Head of caudate nucleus (tissue), 42 donors: ENCODE results near the gene UBASH3B.
"Not testable (repeated sequence)": the region's sequence is repeated elsewhere in the genome, so short reads cannot be mapped to it uniquely, and the experiment has no call there.

Experiments
- DNase-seq, 42 donors: peaks; one replicate each; pipeline versions ENCODE4 v3.0.0 to v3.0.0-alpha.2; 2020 to 2021; ENCODE audit warnings: mixed read lengths in 7 of 42
- intact Hi-C: fragments of 100-400 bp; cut with DNase I; formaldehyde crosslinking; loops from one replicate; pipeline ENCODE4 v1.15.0; 2022

UBASH3B gene

GRCh38 chr11:122721964-122722266 is 66.4 kb downstream of the UBASH3B start:
- intact Hi-C loops = no loop called here
- DNase-seq = no peak

DNA sequence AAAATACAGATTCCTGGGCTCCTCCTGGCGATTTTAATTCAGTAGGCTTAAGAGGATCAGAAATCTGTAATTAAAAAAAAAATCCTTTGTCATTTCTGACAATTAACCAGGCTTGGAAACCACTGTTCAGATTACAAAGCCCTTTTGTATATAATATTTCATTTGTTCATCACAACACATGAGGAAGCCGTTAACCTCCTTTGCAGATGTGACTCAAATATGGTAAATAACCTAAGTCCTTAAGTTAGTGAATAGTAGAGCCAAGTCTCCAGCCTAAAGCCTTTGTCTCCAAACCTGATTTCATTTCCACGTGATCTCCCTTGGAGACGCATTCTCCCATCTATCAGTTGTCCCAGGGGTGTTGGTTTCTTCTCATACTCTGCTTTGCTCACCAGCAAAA is 67.6 kb downstream of the UBASH3B start:
- no peak for DNase-seq
- intact Hi-C loops = no loop called here

- DNase-seq = no peak
- intact Hi-C loops = no loop called here
Measured at GRCh38 chr11:122723576-122723975, 68.1 kb downstream of the UBASH3B start.

GRCh38 chr11:122724520-122724919 is 69.0 kb downstream of the UBASH3B start:
- DNase-seq = no peak
- intact Hi-C loops = no loop called here

GRCh38 chr11:122726028-122726427 is 70.5 kb downstream of the UBASH3B start:
- intact Hi-C loops = no loop called here
- DNase-seq = peak in 1 of 42 donors; percentile 46

- intact Hi-C loops = no loop called here
- DNase-seq = peak in 2 of 42 donors; percentile 5 to 39
Measured at GRCh38 chr11:122727101-122727929, 71.8 kb downstream of the UBASH3B start.

DNA sequence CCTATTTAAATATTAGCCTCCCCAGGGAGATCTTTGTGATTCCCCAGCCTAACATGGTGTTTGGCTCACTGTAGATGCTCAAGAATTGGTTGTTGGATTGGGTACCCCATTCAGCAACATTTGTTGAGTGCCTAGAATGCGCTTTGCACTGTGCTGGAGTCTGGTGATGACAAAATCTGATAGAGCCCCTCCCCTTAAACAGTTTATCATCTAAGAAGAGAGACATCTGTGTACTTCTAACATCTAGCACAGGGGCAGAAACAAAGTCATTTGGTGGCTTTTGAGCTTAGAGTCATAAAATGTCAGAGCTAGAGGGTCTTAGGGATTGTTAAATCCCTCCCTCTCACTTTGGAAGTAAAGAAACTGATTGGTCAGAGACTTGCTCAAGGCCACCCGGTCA is 73.0 kb downstream of the UBASH3B start:
- intact Hi-C loops = no loop called here
- no peak for DNase-seq

- intact Hi-C loops = no loop called here
- no peak for DNase-seq
Measured at GRCh38 chr11:122729139-122729538, 73.6 kb downstream of the UBASH3B start.

DNA sequence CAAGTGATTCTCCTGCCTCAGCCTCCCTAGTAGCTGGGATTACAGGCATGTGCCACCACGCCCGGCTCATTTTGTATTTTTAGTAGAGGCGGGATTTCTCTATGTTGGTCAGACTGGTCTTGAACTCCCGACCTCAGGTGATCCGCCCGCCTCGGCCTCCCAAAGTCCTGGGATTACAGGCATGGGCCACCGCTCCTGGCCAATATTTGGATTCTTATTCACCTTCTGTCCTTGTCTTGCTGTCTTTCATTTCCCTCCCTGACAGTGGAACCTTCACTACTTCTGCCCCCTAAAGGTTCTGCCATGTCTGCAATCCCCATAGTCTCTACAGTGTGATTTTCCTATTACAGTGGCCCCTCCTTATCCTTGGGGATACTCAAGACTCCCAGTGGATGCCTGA is 75.2 kb downstream of the UBASH3B start:
- not testable (repeated sequence) for DNase-seq
- intact Hi-C loops = loop anchor here (10.0 kb wide), 1 partner anchor 56 kb away; no protein-coding TSS in a partner anchor

DNA sequence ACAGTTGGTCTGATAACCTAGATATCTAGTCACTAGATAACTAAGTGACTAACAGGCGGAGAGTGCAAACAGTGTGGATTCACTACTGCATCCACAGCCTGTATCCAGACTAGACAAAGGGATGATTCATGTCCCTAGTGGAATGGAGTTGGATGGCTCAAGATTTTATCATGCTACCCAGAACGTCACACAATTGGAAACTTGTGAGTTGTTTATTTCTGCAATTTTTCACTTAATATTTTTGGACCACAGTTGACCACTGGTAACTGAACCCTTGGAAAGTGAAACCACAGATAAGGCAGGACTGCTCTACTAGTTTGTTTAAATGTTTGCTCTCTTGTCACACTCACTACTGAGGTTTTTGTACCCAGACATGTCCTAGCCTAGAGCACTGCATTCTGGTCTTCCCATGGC is 76.0 kb downstream of the UBASH3B start:
- intact Hi-C loops = loop anchor here (10.0 kb wide), 1 partner anchor 57 kb away; no protein-coding TSS in a partner anchor
- no peak for DNase-seq

DNA sequence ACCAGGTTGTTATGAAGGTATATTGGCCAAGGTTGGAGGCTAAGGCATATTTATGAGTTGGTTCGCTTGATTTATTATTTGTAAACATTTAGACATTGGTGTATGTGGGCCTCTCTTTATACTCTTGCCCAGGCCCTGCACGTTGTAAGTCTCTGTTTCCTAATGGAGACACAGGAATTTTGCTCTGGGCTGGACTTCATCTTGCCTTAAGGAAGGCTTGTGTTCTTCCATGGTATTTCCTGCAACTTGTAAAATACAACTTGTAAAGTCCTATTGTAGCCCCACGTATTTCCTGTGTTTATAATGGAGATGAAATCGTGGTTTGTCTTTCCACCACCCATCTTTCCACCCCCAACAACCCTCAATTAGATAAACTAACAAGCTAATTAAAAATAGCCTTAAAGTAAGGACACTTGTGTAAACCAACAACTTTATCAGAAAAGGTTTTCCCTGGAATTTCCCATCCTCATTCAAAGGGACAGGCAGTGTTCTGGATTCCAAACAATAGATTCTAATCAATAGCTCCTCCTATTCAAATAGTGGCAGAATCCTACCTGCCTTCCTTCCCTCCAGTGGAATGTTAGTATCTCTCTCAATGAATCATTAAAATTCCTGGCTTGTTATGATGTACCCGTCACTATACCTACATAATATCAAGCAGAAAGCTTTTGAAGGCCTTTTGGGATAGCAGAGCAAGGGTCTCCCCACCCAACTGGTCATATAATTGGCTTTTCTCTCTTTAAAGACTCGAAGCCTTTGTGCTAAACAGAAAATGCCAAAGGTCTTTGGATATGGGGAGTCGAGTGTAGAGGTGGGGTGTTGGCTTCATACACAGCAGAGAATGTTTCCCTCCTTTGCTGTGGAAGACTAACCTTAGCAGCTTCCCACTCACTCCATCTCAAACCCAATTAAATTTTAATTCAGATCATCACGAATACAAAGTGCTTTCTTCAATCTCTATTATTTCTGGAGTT is 77.1 kb downstream of the UBASH3B start:
- DNase-seq = no peak
- intact Hi-C loops = loop anchor here (10.0 kb wide), 1 partner anchor 58 kb away; no protein-coding TSS in a partner anchor

GRCh38 chr11:122733318-122733717 is 77.8 kb downstream of the UBASH3B start:
- DNase-seq = peak in 8 of 42 donors; percentile 19 to 50 (median 28)
- intact Hi-C loops = loop anchor here (10.0 kb wide), 1 partner anchor 59 kb away; no protein-coding TSS in a partner anchor

DNA sequence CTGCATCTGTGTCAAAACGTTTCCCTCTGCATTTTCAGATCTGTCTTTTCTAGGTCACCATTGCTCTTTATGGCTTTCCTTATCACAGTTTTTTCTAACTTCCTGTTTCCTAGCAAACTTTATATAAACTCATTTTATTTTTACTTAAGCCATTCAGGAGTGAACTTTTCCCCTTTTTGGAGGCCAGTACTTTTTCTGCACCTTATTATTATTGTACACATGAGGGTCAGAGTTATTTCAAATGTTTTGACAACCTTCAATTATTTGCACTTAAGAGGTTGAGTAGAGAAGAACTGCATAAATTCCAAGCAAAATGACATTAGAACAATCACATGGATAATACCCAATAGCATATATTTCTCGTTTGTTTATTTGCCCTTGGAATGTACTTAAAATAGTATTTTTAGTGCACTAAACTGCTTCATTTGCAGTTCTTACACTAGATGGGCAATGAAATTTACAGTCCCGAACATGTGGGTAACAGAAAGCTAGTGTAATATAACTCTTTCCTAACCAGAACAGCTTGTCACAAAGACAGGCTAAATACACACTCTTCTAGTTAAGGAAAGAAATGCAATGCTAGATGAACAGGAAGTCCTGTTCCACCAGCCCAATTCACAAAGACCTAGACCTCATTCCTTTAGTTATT is 79.5 kb downstream of the UBASH3B start:
- intact Hi-C loops = loop anchor here (10.0 kb wide), 1 partner anchor 60 kb away; no protein-coding TSS in a partner anchor
- DNase-seq = no peak

GRCh38 chr11:122737951-122738693 is 82.6 kb downstream of the UBASH3B start:
- intact Hi-C loops = loop anchor here (10.0 kb wide), 1 partner anchor 63 kb away; no protein-coding TSS in a partner anchor
- DNase-seq = no peak

DNA sequence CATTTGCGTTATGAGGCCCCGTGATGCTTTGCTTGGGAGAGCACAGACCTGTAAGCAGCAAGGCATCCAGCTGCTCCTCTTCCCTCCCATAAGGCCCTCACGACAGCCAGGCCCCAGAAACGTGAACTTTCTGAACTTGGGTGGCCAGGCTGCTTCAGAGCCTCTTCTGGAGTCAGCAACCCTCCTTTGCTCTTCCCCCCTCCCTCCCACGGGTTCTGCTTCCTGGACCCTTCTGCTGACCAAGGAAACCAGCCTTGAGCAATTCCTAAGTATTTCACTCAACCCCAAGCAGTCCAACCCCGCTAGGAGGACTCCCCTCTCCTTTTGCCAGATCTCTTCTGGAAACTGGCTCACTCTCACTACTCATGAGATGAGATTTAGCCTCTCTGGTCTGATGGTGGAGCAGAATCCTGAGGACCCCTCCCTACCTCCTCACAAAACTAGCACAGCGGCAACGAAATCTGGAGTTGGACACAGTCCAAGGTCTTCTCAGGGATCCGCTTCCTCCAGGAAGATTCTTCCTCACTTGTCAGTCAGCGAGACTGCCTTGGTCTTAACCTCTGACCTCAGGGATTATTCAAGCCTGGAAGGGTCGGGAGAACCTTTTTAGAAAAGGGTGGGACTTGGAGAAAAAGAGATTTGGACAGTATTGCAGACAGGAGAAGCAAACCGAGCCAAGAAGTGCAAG is 86.2 kb downstream of the UBASH3B start:
- intact Hi-C loops = no loop called here
- peak in 18 of 42 donors; percentile 16 to 58 (median 36) for DNase-seq

DNA sequence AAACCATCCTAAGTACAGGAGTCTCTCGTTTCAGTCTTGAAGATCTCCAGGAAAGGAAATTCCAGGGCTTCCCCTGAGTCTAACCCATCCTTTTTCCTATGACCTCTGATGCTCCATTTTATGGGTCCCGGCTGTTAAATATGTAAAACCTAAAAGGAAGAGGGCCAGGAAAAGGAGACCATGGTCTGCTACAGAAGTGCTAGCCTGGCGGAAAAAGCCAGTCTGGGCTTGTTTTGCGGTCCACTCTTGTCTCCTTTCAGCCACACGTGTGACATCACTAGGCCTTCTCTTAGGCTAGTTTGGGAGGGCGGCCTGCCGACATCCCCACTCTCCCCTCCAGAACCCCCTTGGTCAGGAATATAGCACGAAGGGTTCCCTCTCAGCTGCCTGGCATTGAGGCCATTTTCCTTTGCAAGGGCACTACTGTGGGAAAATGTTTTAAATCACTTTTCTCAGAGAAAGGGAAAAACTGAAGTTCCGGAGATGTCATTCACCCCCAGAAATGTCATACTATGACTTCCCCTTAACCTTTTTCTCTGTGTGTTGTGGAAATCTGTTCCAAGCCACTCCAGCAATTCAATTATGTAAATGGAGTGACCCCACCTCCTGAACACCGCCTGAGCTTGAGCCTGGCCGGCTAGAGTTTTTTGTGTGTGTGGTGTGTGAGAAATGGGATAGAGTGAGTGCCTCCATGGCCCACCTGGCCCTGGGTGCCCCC is 86.9 kb downstream of the UBASH3B start:
- intact Hi-C loops = no loop called here
- DNase-seq = peak in 2 of 42 donors; percentile 18 to 47

- no peak for DNase-seq
- intact Hi-C loops = no loop called here
Measured at GRCh38 chr11:122743097-122743741, 87.7 kb downstream of the UBASH3B start.
